ENCODE data around the gene MYBPC2. TPM values are rescaled to one million over a fixed set of nuclear protein-coding genes. Genes with fewer than 3 reads are reported as not detected.

Gene MYBPC2
- total and polyA plus RNA-seq, 2 experiments from 2014 or later: not detected

- in situ Hi-C loops (cut with MboI): no loop called here
- H3K4me2 ChIP-seq (ENCODE audit: unreplicated experiment): no peak overlapping the region
- H2AFZ ChIP-seq: no peak overlapping the region
- WGBS, 2 experiments (ENCODE audit: low coverage in 1 of 2, low lambda C conversion rate in 2 of 2, missing lambda C conversion rate in 2 of 2): 59 to 74% methylated on average over 9 to 16 of the region's 16 CpGs
- H3K36me3 ChIP-seq (ENCODE audit: low read depth): no peaks in the 10 kb centered on the region
- DNase-seq: no peak
- no peaks in the 10 kb centered on the region for H3K4me1 ChIP-seq (ENCODE audit: insufficient read depth)
- no peaks in the 10 kb centered on the region for H3K9me2 ChIP-seq (ENCODE audit: insufficient read depth)
- no peaks in the 10 kb centered on the region for H3K9me3 ChIP-seq (ENCODE audit: low read depth)
- H3K27me3 ChIP-seq (replicated peaks; ENCODE audit: insufficient read depth): 0 out of 2 replicates have a peak, but pooled peaks cover 9% of the 10 kb centered on the region
- H3K9ac ChIP-seq: no peak overlapping the region
- H3F3A ChIP-seq (ENCODE audit: insufficient read depth): no peaks in the 10 kb centered on the region
- no peaks in the 10 kb centered on the region for H3K79me2 ChIP-seq (ENCODE audit: insufficient read depth)
- H3K27ac ChIP-seq: no peak overlapping the region
- no peak overlapping the region for H3K4me3 ChIP-seq
- no peaks in the 10 kb centered on the region for H4K20me1 ChIP-seq (ENCODE audit: insufficient read depth)
- TF ChIP-seq EZH2 (IDR thresholded peaks at IDR 0.05; ENCODE audit: insufficient read depth, poor library complexity, severe bottlenecking) (no peak), EZH2phosphoT487 (IDR thresholded peaks at IDR 0.05; ENCODE audit: insufficient read depth, low read depth) (no peak)
Observed at GRCh38 chr19:50482271-50482855, 49.7 kb downstream of the MYBPC2 start.

- Histone ChIP-seq H3K27me3 (replicated peaks; ENCODE audit: insufficient read depth) (0 out of 2 replicates have a peak, but pooled peaks cover 9% of the 10 kb centered on the region), H3K9me3 (ENCODE audit: low read depth) (no peaks in the 10 kb centered on the region), H3K4me2 (ENCODE audit: unreplicated experiment) (no peak overlapping the region), H3K9me2 (ENCODE audit: insufficient read depth) (no peaks in the 10 kb centered on the region), H3K9ac (no peak overlapping the region), H3K4me1 (ENCODE audit: insufficient read depth) (no peaks in the 10 kb centered on the region), H3F3A (ENCODE audit: insufficient read depth) (no peaks in the 10 kb centered on the region), H3K27ac (no peak overlapping the region), H2AFZ (no peak overlapping the region), H3K4me3 (no peak overlapping the region), H3K36me3 (ENCODE audit: low read depth) (no peaks in the 10 kb centered on the region), H3K79me2 (ENCODE audit: insufficient read depth) (no peaks in the 10 kb centered on the region), H4K20me1 (ENCODE audit: insufficient read depth) (no peaks in the 10 kb centered on the region)
- TF ChIP-seq EZH2phosphoT487 (IDR thresholded peaks at IDR 0.05; ENCODE audit: insufficient read depth, low read depth) (no peak), EZH2 (IDR thresholded peaks at IDR 0.05; ENCODE audit: insufficient read depth, poor library complexity, severe bottlenecking) (no peak)
- in situ Hi-C loops (cut with MboI): no loop called here
- no peak for DNase-seq
- 72 to 75% methylated on average over 10 of the region's 10 CpGs for WGBS, 2 experiments (ENCODE audit: low coverage in 1 of 2, low lambda C conversion rate in 2 of 2, missing lambda C conversion rate in 2 of 2)
Observed at GRCh38 chr19:50482916-50483315, 50.2 kb downstream of the MYBPC2 start.

- WGBS, 2 experiments (ENCODE audit: low coverage in 1 of 2, low lambda C conversion rate in 2 of 2, missing lambda C conversion rate in 2 of 2): 64 to 68% methylated on average over 10 of the region's 10 CpGs
Observed at GRCh38 chr19:50485284-50485955, 52.7 kb downstream of the MYBPC2 start.

GRCh38 chr19:50486823-50487515 is 54.3 kb downstream of the MYBPC2 start:
- Histone ChIP-seq H3K79me2 (ENCODE audit: insufficient read depth) (no peaks in the 10 kb centered on the region), H3K4me3 (no peak overlapping the region), H3K4me1 (ENCODE audit: insufficient read depth) (no peaks in the 10 kb centered on the region), H3K9me2 (ENCODE audit: insufficient read depth) (no peaks in the 10 kb centered on the region), H2AFZ (no peak overlapping the region), H3K27ac (no peak overlapping the region), H3K9me3 (ENCODE audit: low read depth) (no peaks in the 10 kb centered on the region), H3K27me3 (replicated peaks; ENCODE audit: insufficient read depth) (peaks cover 13% of the 10 kb centered on the region; the same call in 1 of the 2 replicates), H3K4me2 (ENCODE audit: unreplicated experiment) (no peak overlapping the region), H3K9ac (no peak overlapping the region), H3K36me3 (ENCODE audit: low read depth) (no peaks in the 10 kb centered on the region), H3F3A (ENCODE audit: insufficient read depth) (no peaks in the 10 kb centered on the region), H4K20me1 (ENCODE audit: insufficient read depth) (no peaks in the 10 kb centered on the region)
- 62 to 66% methylated on average over 18 of the region's 18 CpGs for WGBS, 2 experiments (ENCODE audit: low coverage in 1 of 2, low lambda C conversion rate in 2 of 2, missing lambda C conversion rate in 2 of 2)
- in situ Hi-C loops (cut with MboI): no loop called here
- no peak for TF ChIP-seq EZH2phosphoT487 (IDR thresholded peaks at IDR 0.05; ENCODE audit: insufficient read depth, low read depth)
- no peak for TF ChIP-seq EZH2 (IDR thresholded peaks at IDR 0.05; ENCODE audit: insufficient read depth, poor library complexity, severe bottlenecking)
- peak; percentile 43 for DNase-seq

More at GRCh38 chr19:50485284-50485955, 52.7 kb downstream of the MYBPC2 start:
- no peak overlapping the region for H2AFZ ChIP-seq
- in situ Hi-C loops (cut with MboI): no loop called here
- H3K9me2 ChIP-seq (ENCODE audit: insufficient read depth): no peaks in the 10 kb centered on the region
- no peak for DNase-seq
- no peak overlapping the region for H3K4me2 ChIP-seq (ENCODE audit: unreplicated experiment)
- H3K4me1 ChIP-seq (ENCODE audit: insufficient read depth): no peaks in the 10 kb centered on the region
- no peaks in the 10 kb centered on the region for H3K9me3 ChIP-seq (ENCODE audit: low read depth)
- H3K4me3 ChIP-seq: no peak overlapping the region
- H3K9ac ChIP-seq: no peak overlapping the region
- no peaks in the 10 kb centered on the region for H4K20me1 ChIP-seq (ENCODE audit: insufficient read depth)
- no peaks in the 10 kb centered on the region for H3K79me2 ChIP-seq (ENCODE audit: insufficient read depth)
- TF ChIP-seq EZH2phosphoT487 (IDR thresholded peaks at IDR 0.05; ENCODE audit: insufficient read depth, low read depth) (no peak), EZH2 (IDR thresholded peaks at IDR 0.05; ENCODE audit: insufficient read depth, poor library complexity, severe bottlenecking) (no peak)
- H3K27ac ChIP-seq: no peak overlapping the region
- H3K27me3 ChIP-seq (replicated peaks; ENCODE audit: insufficient read depth): 0 out of 2 replicates have a peak, but pooled peaks cover 10% of the 10 kb centered on the region
- no peaks in the 10 kb centered on the region for H3F3A ChIP-seq (ENCODE audit: insufficient read depth)
- H3K36me3 ChIP-seq (ENCODE audit: low read depth): no peaks in the 10 kb centered on the region

Measured in GM23248 (cell line).